Fibroblast of skin of back (primary cell): ENCODE data around the gene HOXD3.

Experiments used
- DNase-seq: peaks from one replicate; pipeline ENCODE4 v3.0.0-alpha.2; 2013

HOXD3 gene

DNA sequence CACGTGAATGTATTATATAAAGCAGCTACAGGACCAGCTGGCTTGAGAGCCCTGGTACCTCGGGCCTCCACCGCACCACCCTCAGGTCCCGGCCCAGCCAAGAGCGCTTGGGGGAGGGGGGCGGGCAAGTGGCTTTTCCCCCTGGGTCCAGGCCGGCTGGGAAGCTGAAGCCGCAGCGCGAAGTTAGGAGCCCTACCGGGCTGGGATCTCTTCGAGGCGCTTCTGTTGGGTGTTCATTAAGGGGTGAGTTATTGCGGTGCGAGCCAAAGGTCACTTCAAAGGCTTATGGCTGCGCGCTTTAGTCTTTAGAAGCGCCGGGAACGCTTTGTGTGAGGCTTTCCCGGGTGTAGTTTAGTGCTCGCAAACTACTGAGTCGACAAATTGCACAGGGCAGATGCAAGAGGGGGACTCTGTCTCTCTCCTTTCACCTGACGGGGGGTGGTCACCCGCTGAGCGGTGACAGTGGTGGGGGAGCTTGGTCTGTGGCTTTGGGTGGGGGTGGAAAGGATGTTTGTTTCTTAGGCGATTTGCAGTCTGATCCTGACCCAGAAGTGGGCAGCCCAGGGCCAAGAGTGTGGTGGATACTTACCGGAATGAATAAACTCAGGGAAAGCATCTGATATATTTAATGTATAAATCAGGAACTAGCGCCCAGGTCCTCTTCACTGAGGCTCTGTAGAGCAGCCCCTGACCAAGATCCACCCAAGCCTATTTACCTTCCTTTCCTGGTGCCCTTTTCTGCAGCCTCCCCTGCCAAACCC, 6.0 kb downstream of the HOXD3 start:
- no peak for DNase-seq

DNA sequence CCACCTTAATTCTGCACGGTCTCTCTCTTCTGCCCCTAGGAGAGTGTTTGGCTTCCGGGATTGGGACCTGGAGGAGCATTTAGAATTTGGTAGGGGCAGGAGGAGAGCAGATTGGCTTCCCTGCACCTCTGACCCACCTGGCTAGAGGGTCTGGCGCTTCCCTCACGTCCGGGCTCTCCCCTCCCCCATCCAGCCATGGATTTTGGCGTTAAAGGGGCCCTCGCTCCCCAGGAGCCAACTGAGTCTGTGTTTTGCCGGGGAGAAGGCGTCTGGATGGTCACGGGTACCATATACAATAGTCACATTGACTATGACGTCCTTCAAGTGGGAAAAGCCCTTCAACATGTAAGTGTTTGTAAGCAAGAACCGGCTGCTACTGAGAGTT, 6.6 kb downstream of the HOXD3 start:
- no peak for DNase-seq

DNA sequence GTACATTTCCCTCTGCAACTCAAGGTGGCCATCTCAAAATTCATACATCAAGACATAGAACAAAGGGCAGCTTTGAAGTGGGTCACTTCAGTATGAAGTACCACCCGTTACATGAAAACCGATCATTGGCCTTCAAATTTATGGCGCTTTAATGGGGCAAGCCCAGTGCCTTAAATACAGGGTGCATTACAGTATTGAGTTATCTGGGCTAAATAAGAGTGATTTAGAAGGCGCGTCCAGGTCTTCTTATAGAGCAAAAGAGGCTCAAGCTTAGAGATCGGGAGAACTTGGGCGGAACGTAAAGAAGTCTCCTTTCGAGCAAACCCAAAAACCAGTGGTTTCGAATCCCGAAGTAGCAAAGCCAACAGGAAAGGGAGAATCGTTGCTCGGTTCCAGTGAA, 7.1 kb downstream of the HOXD3 start:
- no peak for DNase-seq

DNA sequence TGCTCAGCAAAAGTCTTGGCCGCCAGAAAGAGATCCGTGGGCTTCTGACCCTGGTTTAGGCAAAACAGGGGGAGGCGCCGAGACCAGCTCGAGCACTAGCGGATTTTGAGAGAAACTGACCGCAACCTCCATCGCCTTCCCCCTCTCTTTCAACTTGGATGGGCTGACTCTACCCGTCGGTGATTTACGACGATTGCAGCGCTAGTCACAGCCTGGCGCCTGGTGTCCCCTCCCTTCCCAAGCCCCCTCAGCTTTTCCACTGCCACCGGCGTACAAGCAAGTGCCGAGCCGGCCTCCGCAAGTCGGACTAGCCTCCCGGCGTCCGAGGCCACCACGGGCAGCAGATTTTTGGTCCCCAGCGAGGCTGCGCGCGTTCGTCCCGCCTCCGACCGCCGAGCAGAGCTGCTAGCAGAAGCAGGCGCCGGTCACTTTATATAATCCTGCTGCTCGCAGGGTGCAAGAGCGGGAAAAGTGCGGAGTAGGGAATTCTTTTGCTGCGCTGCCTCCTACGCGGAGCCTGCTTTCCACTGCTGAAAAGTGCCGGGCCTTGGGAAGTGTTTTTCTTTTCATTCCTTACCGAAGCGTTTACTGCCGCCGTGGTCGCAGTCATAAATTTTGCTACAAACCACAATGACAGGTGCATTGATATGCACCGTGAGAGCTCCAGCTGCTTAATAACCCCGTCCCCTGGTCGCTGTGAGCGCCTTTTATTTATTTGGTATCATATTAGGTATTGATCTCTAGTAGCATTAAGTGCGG, 7.7 kb downstream of the HOXD3 start:
- no peak for DNase-seq

DNA sequence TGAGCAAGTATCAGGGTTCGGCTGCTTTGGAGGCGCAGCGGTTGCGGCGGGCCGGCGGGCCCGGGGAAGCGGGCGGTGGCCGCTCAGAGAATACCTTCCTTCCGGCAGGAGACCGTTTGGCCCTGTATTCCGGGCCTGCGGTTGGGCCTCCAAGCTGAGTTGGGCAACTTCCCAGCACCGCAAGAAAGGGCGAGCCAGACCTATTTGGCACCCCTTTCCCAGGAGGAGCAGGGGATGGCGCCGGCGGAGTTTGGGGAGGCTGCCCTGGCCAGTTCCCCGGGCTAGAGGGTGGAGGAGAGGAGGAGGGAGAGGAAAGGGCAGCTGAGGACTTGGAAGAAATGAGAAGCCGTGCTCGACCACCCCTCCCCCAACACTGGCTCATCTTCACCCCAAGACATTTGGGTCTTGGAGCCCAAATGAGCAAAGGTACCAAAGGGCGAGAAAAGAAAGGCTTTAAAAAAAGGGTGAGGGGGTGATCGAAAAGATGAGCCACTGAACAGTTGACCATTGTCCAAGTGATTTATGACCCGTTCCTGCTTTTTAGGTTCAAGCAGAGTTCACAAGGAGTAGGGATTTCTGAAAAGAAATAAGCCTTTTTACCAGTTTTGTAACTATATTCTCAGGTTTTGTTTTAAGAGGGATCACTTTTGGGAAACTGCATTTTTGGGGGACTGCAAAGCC, 8.4 kb downstream of the HOXD3 start:
- no peak for DNase-seq

DNA sequence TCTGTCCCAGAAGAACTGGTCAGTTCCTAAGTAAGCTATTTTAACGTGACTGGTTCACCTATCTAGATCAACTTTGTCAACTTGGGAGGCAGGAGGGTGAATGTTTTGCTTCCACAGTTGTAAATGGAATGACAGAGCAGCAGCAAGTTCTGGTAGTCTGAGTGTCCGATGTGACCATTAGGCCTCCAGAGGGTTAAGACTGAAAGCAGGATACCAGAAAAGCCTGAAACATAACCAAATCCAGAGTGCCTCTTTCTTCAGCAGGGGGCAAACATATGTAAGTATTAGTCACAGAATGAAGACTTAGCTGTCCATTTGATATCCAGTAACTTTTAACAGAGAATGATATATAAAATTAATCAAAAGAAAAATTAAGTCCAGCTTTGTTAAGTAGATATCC, 9.2 kb downstream of the HOXD3 start:
- DNase-seq, result no peak

DNA sequence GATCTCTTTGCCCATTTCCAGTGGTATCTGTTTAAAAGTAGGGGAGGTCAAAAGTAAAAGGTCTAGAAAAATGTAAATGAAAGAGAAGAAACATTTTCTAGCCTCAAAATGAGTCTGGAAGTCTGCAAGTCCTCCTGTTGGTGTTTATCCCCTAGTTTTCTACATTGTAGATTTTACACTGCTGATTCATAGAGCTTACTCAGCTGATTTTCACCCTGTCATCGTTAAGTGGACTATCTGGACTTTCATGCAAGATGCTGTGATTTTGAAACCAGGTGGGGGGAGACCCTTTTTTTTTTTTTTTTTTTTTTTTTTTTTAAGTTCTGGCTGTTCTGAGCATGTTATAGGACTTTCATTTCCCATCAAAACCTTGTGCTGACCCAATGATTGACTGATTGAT, 10.3 kb downstream of the HOXD3 start:
- DNase-seq, result no peak

DNA sequence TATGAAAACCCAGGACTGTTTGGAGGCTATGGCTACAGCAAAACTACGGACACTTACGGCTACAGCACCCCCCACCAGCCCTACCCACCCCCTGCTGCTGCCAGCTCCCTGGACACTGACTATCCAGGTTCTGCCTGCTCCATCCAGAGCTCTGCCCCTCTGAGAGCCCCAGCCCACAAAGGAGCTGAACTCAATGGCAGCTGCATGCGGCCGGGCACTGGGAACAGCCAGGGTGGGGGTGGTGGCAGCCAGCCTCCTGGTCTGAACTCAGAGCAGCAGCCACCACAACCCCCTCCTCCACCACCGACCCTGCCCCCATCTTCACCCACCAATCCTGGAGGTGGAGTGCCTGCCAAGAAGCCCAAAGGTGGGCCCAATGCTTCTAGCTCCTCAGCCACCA, 12.1 kb downstream of the HOXD3 start:
- DNase-seq, result no peak

DNA sequence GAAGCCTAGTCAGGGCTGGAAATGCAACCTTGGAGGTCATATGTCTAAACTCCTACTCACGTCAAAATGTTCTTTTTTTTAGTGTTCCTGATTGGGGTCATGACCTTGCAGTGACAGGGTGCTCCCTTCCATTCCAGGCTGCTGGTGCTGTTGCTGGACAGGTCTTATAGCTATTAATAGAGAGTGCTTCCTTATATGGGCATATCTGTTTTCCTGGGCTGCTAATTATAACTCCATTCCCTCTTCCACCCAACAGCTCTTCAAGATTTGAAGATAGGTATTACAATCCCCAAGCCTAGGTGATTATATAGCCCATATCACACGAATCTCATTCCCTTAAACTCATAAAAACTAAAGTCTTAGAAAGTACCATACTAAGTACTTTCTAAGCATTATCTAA, 12.6 kb downstream of the HOXD3 start:
- no peak for DNase-seq

DNA sequence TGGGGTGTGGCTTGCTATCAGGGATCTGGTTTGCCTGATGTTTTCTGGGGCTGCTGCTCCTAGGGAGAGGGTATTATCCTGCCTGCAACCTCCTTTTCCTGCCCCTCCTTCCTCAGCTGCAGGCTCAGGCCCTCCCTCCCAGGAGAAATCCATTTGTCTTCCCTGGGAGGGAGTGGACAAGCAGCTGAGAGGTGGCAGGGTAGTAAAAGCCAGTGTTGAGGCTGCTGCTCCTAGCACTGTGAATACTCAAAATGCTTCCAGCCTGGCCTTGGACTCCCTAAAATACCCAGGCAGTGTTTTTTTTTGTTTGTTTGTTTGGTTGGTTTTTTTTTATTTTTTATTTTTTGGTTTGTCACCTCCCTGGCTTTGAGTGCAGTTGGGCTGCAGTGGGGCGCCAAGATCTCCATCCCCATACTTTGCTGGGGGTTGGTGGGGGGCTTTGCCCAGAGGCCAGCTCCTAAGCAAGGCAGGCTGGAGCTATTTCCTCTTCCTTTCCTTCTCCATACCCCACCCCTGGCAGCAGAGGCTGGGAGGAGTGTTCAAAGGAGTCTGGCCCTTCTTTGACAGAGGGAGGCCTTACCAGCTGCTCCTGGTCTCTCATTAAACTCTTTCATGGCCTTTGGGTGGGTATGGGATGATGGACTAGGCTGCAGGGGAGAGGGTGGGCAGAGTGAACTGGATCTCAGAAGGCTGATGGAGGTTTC, 13.6 kb downstream of the HOXD3 start:
- DNase-seq, result no peak

DNA sequence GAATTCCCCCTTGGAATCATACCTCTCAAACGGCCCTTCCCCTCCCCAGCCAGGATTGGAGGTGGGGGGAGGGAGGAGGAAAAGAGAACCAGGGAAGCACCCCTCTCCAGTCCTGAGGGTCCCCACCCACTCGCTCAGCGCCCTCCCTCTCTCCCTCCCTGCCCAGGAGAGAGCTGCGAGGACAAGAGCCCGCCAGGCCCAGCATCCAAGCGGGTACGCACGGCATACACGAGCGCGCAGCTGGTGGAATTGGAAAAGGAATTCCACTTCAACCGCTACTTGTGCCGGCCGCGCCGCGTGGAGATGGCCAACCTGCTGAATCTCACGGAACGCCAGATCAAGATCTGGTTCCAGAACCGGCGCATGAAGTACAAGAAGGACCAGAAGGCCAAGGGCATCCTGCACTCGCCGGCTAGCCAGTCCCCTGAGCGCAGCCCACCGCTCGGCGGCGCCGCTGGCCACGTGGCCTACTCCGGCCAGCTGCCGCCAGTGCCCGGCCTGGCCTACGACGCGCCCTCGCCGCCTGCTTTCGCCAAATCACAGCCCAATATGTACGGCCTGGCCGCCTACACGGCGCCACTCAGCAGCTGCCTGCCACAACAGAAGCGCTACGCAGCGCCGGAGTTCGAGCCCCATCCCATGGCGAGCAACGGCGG, 14.4 kb downstream of the HOXD3 start:
- no peak for DNase-seq

DNA sequence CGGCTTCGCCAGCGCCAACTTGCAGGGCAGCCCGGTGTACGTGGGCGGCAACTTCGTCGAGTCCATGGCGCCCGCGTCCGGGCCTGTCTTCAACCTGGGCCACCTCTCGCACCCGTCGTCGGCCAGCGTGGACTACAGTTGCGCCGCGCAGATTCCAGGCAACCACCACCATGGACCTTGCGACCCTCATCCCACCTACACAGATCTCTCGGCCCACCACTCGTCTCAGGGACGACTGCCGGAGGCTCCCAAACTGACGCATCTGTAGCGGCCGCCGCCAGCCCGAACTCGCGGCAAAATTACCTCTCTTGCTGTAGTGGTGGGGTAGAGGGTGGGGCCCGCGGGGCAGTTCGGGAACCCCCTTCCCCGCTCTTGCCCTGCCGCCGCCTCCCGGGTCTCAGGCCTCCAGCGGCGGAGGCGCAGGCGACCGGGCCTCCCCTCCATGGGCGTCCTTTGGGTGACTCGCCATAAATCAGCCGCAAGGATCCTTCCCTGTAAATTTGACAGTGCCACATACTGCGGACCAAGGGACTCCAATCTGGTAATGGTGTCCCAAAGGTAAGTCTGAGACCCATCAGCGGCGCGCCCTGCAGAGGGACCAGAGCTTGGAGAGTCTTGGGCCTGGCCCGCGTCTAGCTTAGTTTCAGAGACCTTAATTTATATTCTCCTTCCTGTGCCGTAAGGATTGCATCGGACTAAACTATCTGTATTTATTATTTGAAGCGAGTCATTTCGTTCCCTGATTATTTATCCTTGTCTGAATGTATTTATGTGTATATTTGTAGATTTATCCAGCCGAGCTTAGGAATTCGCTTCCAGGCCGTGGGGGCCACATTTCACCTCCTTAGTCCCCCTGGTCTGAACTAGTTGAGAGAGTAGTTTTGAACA, 15.1 kb downstream of the HOXD3 start:
- no peak for DNase-seq

DNA sequence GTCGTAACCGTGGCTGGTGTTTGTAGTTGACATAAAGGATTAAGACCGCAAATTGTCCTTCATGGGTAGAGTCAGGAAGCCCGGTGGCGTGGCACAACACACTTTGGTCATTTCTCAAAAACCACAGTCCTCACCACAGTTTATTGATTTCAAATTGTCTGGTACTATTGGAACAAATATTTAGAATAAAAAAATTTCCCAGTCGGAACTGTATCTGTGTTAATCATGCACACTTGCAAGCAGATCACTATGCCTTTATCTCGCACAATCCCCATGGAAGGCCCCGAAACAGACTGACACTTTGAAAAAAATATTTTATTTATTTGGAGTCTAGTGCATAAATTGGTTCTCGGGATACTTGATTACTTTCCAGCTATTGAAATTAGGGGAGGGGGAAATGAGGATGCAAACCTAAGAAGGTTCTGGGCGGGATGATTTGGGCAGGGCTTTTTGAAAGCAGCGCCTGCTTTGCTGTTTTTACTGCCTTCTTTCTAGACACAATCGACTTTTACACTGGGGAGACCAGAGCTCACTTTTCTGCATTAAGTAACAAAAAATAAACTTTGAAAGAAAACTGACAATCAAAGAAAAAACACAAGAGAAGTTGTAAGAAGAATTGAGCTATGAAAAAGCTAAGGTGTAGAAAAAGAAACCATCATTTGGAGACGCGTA, 15.9 kb downstream of the HOXD3 start:
- no peak for DNase-seq

DNA sequence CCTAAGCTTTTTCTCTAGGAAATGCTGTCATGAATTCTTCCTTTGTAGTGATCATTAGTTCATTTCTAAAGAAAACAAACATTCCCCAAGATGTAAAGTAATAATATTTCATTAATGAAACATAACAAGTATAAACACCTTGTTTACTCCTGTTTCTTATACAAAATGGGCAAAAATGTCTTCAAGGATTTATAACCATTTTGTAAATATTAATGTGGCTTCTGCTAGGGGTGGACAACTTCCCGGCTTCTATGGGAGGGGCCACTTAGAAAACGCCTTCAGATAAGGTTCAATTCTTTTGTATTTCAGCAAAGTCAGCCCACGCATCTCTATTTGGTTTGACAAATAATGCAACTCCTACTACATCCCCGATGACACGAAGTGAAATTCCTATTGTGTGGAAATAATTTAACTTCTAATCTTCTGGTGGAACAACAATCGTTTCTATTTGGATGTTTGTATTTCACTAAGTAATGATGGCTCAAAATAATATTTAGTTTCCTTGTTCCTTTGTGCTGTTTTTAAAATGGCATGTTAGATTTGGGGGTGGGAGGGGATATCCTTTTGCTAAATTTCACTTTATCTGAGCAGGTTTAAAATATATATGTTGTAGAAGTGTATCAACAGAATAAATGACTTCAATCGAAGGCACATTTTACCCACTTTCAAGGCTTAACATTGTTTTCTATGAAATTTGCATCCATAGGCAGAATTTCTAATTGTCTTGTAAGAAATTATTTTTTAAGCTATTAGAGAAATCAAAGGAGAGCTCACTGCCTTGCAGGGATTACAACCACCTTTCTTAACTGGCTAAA, 16.7 kb downstream of the HOXD3 start:
- DNase-seq, result no peak

DNA sequence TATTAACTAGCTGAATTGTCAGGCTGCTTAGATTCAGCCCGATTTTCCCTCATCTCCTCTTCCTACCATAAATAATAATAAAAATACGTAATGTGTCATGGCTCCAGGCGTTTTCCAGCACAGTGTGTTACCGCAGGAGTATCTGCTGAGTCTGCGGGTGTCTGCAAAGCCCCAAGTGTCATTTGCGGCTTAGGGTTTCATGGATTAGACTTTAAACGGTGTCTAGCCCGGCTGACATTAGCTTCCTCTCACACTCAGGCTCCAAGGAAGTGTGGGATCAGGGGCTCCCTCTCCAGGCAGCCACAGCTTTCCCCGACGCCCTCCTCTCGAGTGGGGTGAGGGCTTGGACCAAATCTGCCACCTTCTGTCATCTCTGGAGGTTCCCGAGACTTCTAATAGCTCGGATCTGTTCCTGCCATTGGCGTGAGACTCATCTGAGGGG, 17.3 kb downstream of the HOXD3 start:
- DNase-seq, result no peak

DNA sequence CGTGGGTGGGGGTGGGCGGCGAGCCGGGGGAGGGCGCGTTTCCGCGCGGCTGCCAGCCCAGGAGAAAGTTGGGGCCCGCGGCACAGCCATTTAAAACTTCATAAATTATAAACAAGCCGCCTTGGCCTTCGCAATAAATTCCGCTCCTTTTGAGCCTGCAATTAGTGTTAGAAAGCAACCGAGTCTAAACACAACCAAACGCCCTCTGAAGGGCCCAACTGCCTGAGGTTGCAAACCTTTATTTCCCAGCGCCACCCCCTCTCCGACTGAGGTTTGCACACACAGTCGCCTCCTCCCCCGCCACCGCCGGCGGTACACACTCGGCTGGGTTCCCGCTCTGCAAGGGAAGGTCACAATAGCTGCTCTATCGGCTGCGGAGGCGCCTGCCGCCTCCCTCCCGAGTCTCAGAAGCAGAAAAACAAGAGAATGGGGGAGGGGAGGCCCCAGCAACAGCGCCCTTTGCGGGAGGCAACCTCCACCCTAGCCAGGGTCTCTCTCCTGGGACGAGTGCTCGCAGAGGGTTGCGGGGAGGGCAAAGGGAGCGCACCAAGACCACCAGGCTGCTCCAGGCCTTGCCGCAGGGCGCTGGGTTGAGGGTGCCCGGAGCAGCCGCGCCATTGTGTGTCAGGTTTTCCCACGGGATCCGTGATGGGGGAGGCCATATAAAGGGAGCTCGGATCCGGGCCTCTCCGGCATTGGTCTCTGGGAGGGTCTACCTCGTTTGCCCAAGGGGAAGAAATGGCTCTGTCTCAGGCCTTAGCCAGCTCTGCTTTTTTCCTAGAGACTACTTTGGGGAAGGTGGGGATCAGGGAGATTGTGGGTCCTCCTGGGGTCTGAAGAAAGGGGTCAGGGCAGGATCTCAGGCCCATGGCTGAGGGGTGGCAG, 18.0 kb downstream of the HOXD3 start:
- no peak for DNase-seq

DNA sequence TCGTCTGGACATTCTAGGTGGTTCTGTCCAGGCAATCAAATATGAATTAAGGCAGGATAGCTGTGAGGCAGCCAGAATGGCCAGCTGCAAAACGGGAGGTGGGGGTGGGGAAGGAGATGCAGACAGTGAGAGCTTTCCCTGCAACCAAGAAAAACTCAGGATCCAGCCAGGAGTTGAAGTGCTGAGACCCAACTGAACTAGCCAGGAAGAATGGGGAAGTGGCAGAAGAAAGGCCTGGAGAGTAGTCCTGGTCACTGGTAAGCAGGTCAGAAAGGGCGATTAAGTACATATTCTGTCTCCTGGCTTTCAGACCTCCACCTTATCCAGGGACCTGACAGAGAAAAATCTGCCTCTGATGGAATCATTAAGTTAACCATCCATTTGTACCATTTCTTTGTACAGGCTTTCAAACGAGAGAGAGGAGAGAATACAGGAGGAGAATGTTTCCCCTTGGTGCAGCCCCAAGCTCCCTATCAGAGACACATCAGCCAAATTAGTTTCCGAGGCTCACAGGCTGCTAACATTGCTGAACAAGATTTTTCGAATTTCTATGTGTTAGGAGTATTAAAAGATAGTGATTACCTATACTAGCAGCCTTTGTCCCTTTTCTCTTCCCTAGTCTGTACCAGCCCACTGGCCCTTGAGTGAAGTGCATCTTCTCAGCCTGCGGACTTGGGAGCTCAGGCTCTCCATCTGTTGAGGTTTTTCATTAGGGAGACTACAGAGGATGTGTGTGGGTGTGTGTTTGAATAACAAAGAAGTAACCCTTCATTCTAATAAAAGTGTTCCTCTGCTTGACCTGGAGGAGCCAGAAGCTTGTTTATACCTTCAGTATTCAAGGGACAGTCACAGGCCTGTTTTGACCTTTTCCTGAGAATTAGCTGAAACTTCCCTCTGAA, 18.9 kb downstream of the HOXD3 start:
- no peak for DNase-seq

DNA sequence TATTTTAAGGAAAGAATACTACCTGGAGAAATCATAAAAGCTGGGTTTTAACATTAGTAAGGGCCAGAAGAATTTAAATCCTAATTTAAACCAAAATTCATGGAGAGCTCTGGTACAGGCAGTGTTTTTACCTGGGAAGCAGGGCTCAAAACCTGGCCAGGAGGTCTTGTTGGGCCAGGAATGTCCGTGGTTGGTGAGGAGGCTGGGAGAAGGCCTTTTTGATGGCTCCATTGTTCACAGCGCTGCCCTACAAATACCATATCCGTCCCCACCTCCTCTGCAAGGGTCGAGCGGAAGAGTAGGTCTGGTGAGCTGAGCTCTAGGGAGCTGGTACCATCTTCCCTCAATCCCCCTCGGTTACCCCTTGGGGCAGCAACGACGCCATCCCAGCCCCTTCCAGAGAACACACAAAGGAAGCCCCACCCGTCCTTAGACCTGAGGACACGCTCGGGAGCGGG, 20.5 kb downstream of the HOXD3 start:
- DNase-seq, result no peak
